ENCODE measurements around the gene ATP2A3.
"Not testable (repeated sequence)": the region's sequence is repeated elsewhere in the genome, so short reads cannot be mapped to it uniquely, and the experiment has no call there.

Gene ATP2A3

GRCh38 chr17:3954976-3955672, 9.1 kb downstream of the ATP2A3 start:
- DNase-seq (ENCODE audit: low spot score), result no peak

- DNase-seq (ENCODE audit: low spot score), result no peak
These were observed 10.2 kb downstream of the ATP2A3 start for GRCh38 chr17:3954086-3954485.

- no peak for DNase-seq (ENCODE audit: low spot score)
These were observed 10.7 kb downstream of the ATP2A3 start for GRCh38 chr17:3953542-3953941.

- DNase-seq (ENCODE audit: low spot score), result no peak
These were observed 12.1 kb downstream of the ATP2A3 start for GRCh38 chr17:3952186-3952585.

- DNase-seq (ENCODE audit: low spot score), result no peak
These were observed 12.8 kb downstream of the ATP2A3 start for GRCh38 chr17:3951420-3951819.

- DNase-seq (ENCODE audit: low spot score), result no peak
These were observed 13.2 kb downstream of the ATP2A3 start for GRCh38 chr17:3951003-3951402.

GRCh38 chr17:3950584-3950983, 13.7 kb downstream of the ATP2A3 start:
- DNase-seq (ENCODE audit: low spot score), result no peak

GRCh38 chr17:3949418-3949817, 14.8 kb downstream of the ATP2A3 start:
- no peak for DNase-seq (ENCODE audit: low spot score)

GRCh38 chr17:3948551-3948950, 15.7 kb downstream of the ATP2A3 start:
- DNase-seq (ENCODE audit: low spot score), result not testable (repeated sequence)

GRCh38 chr17:3947318-3947810, 16.9 kb downstream of the ATP2A3 start:
- DNase-seq (ENCODE audit: low spot score), result no peak

GRCh38 chr17:3946711-3947235, 17.5 kb downstream of the ATP2A3 start:
- DNase-seq (ENCODE audit: low spot score), result no peak

- peak; percentile 17 for DNase-seq (ENCODE audit: low spot score)
These were observed 19.5 kb downstream of the ATP2A3 start for GRCh38 chr17:3944485-3945388.

GRCh38 chr17:3943240-3943891, 20.9 kb downstream of the ATP2A3 start:
- no peak for DNase-seq (ENCODE audit: low spot score)

GRCh38 chr17:3940965-3941698, 23.1 kb downstream of the ATP2A3 start:
- DNase-seq (ENCODE audit: low spot score), result no peak

- DNase-seq (ENCODE audit: low spot score), result no peak
These were observed 26.9 kb downstream of the ATP2A3 start for GRCh38 chr17:3937359-3937758.

- DNase-seq (ENCODE audit: low spot score), result no peak
These were observed 28.3 kb downstream of the ATP2A3 start for GRCh38 chr17:3935825-3936355.

GRCh38 chr17:3935140-3935542, 29.1 kb downstream of the ATP2A3 start:
- DNase-seq (ENCODE audit: low spot score), result peak; percentile 18

GRCh38 chr17:3929764-3930163, 34.5 kb downstream of the ATP2A3 start:
- no peak for DNase-seq (ENCODE audit: low spot score)

GRCh38 chr17:3929181-3929580, 35.1 kb downstream of the ATP2A3 start:
- no peak for DNase-seq (ENCODE audit: low spot score)

GRCh38 chr17:3928406-3928805, 35.8 kb downstream of the ATP2A3 start:
- no peak for DNase-seq (ENCODE audit: low spot score)

- no peak for DNase-seq (ENCODE audit: low spot score)
These were observed 36.5 kb downstream of the ATP2A3 start for GRCh38 chr17:3927628-3928340.

Data from CD4-positive, alpha-beta T cell treated with Interleukin-2 at 100 ng/mL for 4 hours (primary cell).